ENCODE results near the gene ASTN2.
"Not testable (repeated sequence)": the region's sequence is repeated elsewhere in the genome, so short reads cannot be mapped to it uniquely, and the experiment has no call there.

Gene ASTN2

DNA sequence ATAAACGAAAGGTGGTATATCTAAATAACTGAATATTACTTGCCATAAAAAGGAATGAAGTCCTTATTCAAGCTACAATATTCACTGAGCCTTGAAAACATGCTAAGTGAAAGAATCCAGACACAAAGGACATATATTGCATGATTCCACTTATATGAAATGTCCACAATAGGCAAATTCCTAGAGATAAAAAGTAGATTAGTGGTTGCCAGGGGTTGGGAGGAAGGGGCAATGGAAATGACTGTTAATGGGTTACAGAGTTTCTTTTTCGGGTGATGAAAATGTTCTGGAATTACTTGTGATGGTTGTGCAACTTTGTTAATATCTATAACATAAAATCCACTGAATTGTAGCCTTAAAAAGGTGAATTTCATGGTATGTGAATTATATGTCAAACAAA, 954.8 kb downstream of the ASTN2 start:
- no peak for ATAC-seq (replicated peaks)
- Mint-ChIP-seq H3K36me3 (ENCODE audit: insufficient read depth) (no peaks in the 10 kb centered on the region), H3K4me1 (ENCODE audit: low read depth in 2 of 2) (no peaks in the 10 kb centered on the region), H3K9me3 (peaks cover 0 to 14% of the 10 kb centered on the region in 2 donors), H3K27ac (no peak overlapping the region), H3K4me3 (no peak overlapping the region), H3K27me3 (no peaks in the 10 kb centered on the region)
- DNase-seq, result no peak

GRCh38 chr9:116459576-116459975, 955.3 kb downstream of the ASTN2 start:
- H3K27me3 Mint-ChIP-seq, result no peaks in the 10 kb centered on the region
- no peak overlapping the region for H3K4me3 Mint-ChIP-seq
- H3K27ac Mint-ChIP-seq, result no peak overlapping the region
- H3K9me3 Mint-ChIP-seq, result peaks cover 0 to 14% of the 10 kb centered on the region in 2 donors
- no peaks in the 10 kb centered on the region for H3K4me1 Mint-ChIP-seq (ENCODE audit: low read depth in 2 of 2)
- H3K36me3 Mint-ChIP-seq (ENCODE audit: insufficient read depth), result no peaks in the 10 kb centered on the region
- DNase-seq (no peak), ATAC-seq (replicated peaks) (no peak)

DNA sequence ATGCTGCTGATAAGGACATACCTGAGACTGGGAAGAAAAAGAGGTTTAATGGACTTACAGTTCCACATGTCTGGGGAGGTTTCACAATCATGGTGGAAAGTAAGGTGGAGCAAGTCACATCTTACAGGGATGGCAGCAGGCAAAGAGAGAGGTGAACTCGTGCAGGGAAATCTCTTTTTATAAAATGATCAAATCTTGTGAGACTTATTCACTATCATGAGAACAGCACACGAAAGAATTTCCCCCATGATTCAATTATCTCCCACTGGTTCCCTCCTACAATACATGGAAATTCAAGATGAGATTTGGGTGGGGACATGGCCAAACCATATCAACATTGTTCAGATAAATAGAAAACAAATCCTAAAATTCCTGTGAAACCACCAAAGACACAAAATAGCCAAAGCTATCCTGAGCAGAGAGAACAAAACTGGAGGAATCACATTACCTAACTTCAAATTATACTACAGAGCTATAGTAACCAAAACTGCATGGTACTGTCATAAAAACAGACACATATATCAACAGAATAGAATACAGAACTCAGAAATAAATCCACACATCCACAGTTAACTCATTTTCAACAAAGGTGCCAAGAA, 958.3 kb downstream of the ASTN2 start:
- Mint-ChIP-seq H3K27me3 (no peaks in the 10 kb centered on the region), H3K36me3 (ENCODE audit: insufficient read depth) (no peaks in the 10 kb centered on the region), H3K27ac (no peak overlapping the region), H3K4me3 (no peak overlapping the region), H3K4me1 (ENCODE audit: low read depth in 2 of 2) (no peaks in the 10 kb centered on the region), H3K9me3 (peaks cover 0 to 14% of the 10 kb centered on the region in 2 donors)
- DNase-seq (no peak), ATAC-seq (replicated peaks) (no peak)

DNA sequence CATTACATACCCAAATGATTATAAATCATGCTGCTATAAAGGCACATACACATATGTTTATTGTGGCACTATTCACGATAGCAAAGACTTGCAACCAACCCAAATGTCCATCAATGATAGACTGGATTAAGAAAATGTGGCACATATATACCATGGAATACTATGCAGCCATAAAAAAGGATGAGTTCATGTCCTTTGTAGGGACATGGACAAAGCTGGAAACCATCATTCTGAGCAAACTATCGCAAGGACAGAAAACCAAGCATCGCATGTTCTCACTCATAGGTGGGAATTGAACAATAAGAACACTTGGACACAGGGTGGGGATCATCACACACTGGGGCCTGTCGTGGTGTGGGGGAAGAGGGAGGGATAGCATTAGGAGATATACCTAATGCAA, 960.3 kb downstream of the ASTN2 start:
- H3K36me3 Mint-ChIP-seq (ENCODE audit: insufficient read depth); DNase-seq; H3K4me3 Mint-ChIP-seq; H3K27me3 Mint-ChIP-seq; H3K27ac Mint-ChIP-seq; ATAC-seq (replicated peaks); H3K4me1 Mint-ChIP-seq (ENCODE audit: low read depth in 2 of 2): not testable (repeated sequence)
- H3K9me3 Mint-ChIP-seq, result peaks cover 0 to 14% of the 10 kb centered on the region in 2 donors

- no peaks in the 10 kb centered on the region for H3K4me1 Mint-ChIP-seq (ENCODE audit: low read depth in 2 of 2)
These were observed 961.1 kb downstream of the ASTN2 start for GRCh38 chr9:116453785-116454184.

GRCh38 chr9:116452634-116453033, 962.2 kb downstream of the ASTN2 start:
- Mint-ChIP-seq H3K27ac (no peak overlapping the region), H3K36me3 (ENCODE audit: insufficient read depth) (no peaks in the 10 kb centered on the region), H3K4me1 (ENCODE audit: low read depth in 2 of 2) (no peaks in the 10 kb centered on the region), H3K4me3 (no peak overlapping the region), H3K9me3 (peaks cover 0 to 14% of the 10 kb centered on the region in 2 donors), H3K27me3 (no peaks in the 10 kb centered on the region)
- ATAC-seq (replicated peaks) (no peak), DNase-seq (no peak)

More at GRCh38 chr9:116453785-116454184, 961.1 kb downstream of the ASTN2 start:
- DNase-seq (no peak), ATAC-seq (replicated peaks) (no peak)
- no peaks in the 10 kb centered on the region for H3K36me3 Mint-ChIP-seq (ENCODE audit: insufficient read depth)
- no peak overlapping the region for H3K27ac Mint-ChIP-seq
- H3K27me3 Mint-ChIP-seq, result no peaks in the 10 kb centered on the region
- no peak overlapping the region for H3K4me3 Mint-ChIP-seq
- H3K9me3 Mint-ChIP-seq, result peaks cover 0 to 14% of the 10 kb centered on the region in 2 donors

GRCh38 chr9:116452227-116452626, 962.6 kb downstream of the ASTN2 start:
- DNase-seq (no peak), ATAC-seq (replicated peaks) (no peak)
- Mint-ChIP-seq H3K4me1 (ENCODE audit: low read depth in 2 of 2) (no peaks in the 10 kb centered on the region), H3K9me3 (peaks cover 0 to 14% of the 10 kb centered on the region in 2 donors), H3K4me3 (no peak overlapping the region), H3K27ac (no peak overlapping the region), H3K27me3 (no peaks in the 10 kb centered on the region), H3K36me3 (ENCODE audit: insufficient read depth) (no peaks in the 10 kb centered on the region)

GRCh38 chr9:116451500-116452115, 963.2 kb downstream of the ASTN2 start:
- Mint-ChIP-seq H3K27me3 (no peaks in the 10 kb centered on the region), H3K4me1 (ENCODE audit: low read depth in 2 of 2) (no peaks in the 10 kb centered on the region), H3K4me3 (no peak overlapping the region), H3K9me3 (peaks cover 0 to 10% of the 10 kb centered on the region in 2 donors), H3K27ac (no peak overlapping the region), H3K36me3 (ENCODE audit: insufficient read depth) (no peaks in the 10 kb centered on the region)
- ATAC-seq (replicated peaks) (no peak), DNase-seq (no peak)

GRCh38 chr9:116450378-116451139, 964.3 kb downstream of the ASTN2 start:
- DNase-seq, result no peak
- Mint-ChIP-seq H3K4me1 (ENCODE audit: low read depth in 2 of 2) (no peaks in the 10 kb centered on the region), H3K36me3 (ENCODE audit: insufficient read depth) (no peaks in the 10 kb centered on the region), H3K4me3 (no peak overlapping the region), H3K27me3 (no peaks in the 10 kb centered on the region), H3K9me3 (no peaks in the 10 kb centered on the region), H3K27ac (no peak overlapping the region)
- no peak for ATAC-seq (replicated peaks)

GRCh38 chr9:116449949-116450348, 964.9 kb downstream of the ASTN2 start:
- no peak for ATAC-seq (replicated peaks)
- H3K4me3 Mint-ChIP-seq, result no peak overlapping the region
- no peak overlapping the region for H3K27ac Mint-ChIP-seq
- H3K27me3 Mint-ChIP-seq, result no peaks in the 10 kb centered on the region
- no peak for DNase-seq
- no peaks in the 10 kb centered on the region for H3K9me3 Mint-ChIP-seq
- no peaks in the 10 kb centered on the region for H3K4me1 Mint-ChIP-seq (ENCODE audit: low read depth in 2 of 2)
- no peaks in the 10 kb centered on the region for H3K36me3 Mint-ChIP-seq (ENCODE audit: insufficient read depth)

DNA sequence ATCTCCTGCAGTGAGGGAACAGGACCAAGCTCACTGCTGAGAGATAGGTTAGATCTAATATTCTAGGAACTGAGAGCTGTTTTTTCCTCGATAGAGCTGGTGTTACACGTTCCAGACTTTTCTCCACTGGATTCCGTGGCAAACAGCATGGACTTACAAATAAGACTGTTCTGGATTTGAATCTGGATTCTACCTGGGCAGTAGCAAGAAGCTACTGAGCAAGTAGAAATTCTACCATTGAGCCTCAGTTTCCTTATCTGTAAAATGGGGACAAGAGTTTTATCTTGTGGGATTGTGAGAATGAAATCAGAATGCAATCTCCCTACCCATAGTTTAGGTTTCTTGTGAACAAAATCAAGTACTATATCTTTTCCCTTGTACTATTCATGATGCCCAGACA, 966.4 kb downstream of the ASTN2 start:
- H3K27ac Mint-ChIP-seq, result no peak overlapping the region
- no peaks in the 10 kb centered on the region for H3K27me3 Mint-ChIP-seq
- H3K36me3 Mint-ChIP-seq (ENCODE audit: insufficient read depth), result no peaks in the 10 kb centered on the region

DNA sequence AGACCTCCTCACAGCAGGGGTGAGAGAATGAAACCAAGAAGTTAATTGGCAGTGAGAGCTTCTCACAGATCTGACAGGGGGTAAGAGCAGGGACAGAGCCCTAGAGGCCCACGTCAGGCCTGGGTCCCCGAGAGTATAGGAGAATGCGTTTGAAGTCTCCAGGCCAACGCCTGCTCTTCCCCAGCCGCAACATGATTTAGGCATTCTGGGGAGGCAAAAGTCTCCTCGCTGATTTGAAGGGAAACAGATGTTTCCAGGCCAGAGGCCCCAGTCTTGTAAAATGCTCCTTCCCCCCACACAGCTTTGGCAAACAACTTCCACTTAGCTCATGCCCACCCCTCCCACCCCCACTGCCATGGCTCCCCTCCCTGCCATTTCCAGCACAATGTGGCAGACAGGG, 966.9 kb downstream of the ASTN2 start:
- Mint-ChIP-seq H3K4me3 (no peak overlapping the region), H3K27ac (no peak overlapping the region), H3K27me3 (no peaks in the 10 kb centered on the region), H3K4me1 (ENCODE audit: low read depth in 2 of 2) (no peaks in the 10 kb centered on the region), H3K9me3 (no peaks in the 10 kb centered on the region), H3K36me3 (ENCODE audit: insufficient read depth) (no peaks in the 10 kb centered on the region)
- DNase-seq, result no peak
- no peak for ATAC-seq (replicated peaks)

More for the DNA sequence above, 966.4 kb downstream of the ASTN2 start:
- Mint-ChIP-seq H3K4me3 (no peak overlapping the region), H3K9me3 (no peaks in the 10 kb centered on the region), H3K4me1 (ENCODE audit: low read depth in 2 of 2) (no peaks in the 10 kb centered on the region)
- no peak for ATAC-seq (replicated peaks)
- DNase-seq, result no peak

DNA sequence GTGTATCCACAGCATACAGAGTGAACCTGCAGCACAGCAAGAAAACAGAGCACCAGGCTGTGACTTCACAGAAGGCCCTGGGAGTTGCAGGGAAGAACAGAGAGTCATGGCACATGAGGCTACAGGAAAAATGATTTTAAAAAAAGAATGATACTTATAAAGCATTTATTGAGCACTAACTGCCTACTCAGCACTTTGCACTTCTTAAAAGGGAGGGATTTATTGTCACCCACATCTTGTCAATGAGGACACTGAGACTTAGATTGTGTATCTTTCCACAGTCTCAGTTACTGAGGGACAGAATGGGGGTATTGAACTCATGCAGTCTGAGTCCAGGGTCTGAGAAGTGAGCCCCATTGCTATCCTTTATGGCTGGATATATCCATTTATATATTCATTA, 972.3 kb downstream of the ASTN2 start:
- no peaks in the 10 kb centered on the region for H3K4me1 Mint-ChIP-seq (ENCODE audit: low read depth in 2 of 2)
- H3K4me3 Mint-ChIP-seq, result no peak overlapping the region
- H3K27me3 Mint-ChIP-seq, result no peaks in the 10 kb centered on the region
- H3K36me3 Mint-ChIP-seq (ENCODE audit: insufficient read depth), result no peaks in the 10 kb centered on the region
- no peak for DNase-seq
- H3K9me3 Mint-ChIP-seq, result peaks cover 0 to 1% of the 10 kb centered on the region in 2 donors
- H3K27ac Mint-ChIP-seq, result no peak overlapping the region
- ATAC-seq (replicated peaks), result no peak
